Measurements from ENCODE around the gene CFAP100.

Gene CFAP100

DNA sequence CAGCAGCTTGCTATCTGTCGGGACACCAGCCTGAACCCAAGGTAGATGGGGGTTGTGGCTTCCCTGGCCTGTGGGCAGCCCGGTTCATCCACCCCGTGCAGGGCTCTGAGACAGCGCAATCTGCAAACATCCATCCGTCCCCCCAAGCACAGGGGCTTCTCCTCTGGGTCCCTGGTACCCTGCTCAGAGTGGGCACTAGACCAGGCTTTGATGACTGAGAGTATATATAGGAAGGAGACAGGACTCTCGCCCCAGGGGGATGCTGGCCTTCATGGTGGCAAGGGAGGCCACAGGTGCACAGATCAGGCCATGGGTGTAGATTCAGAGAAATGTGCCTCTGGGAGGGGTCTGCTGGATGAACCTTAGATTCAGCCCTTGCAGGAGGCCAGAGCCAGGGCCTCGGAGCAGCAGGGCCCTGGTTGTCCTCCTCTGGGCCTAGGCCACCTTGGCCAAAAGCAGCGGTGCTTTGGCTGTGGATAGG, 40.3 kb downstream of the CFAP100 start:
- no peak for DNase-seq (ENCODE audit: insufficient read length)
- no peak for FAIRE-seq

DNA sequence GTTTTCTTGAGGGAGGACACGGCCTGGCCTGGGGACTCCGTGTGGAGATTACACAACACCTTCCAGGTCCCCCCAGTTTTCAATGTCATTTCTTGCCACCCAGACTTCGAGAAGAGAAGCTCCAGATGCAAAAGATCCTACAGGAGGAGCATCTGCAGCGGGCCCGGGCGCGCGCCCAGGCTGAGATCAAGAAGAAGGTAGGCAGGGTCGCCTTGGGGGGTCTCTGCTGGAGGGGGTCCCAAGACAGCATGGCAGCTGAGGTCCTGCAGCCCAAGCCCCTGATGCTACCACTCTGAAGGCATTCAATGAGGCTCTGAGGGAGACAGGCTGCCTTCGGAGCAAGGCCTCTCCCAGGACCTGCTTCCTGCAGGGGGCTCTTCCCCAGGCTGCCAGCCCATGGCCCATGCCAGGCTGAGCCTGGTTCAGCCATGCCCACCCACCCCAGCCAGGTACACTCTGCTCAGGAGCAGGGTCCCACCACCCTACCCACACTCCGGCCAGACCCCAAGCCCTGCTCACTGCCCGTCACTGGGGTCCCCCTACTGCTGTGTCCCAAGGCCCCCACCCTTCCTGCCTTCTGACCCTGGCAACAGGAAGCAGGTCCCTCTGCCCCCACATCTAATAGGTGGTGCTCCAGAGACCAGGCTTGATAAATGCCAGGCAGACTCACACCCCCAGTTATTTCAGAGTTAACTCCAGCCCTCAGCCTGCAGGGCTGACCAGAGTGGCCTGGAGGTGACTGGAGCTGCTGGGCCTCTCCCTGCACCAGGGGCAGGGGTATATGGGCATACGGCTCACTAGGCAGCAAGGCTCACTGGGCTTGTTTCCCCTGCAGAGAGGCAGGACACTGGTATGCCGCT, 41.0 kb downstream of the CFAP100 start:
- FAIRE-seq (no peak), DNase-seq (ENCODE audit: insufficient read length) (no peak)
- TF ChIP-seq POLR2AphosphoS5 (IDR thresholded peaks at IDR 0.05; ENCODE audit: low read depth, low read length) (no peak), POLR2A (IDR thresholded peaks at IDR 0.05; ENCODE audit: low read depth, low read length) (no peak), TAF1 (IDR thresholded peaks at IDR 0.05; ENCODE audit: borderline replicate concordance, low read depth, low read length) (no peak)

More for the DNA sequence above, 40.3 kb downstream of the CFAP100 start:
- TF ChIP-seq TAF1 (IDR thresholded peaks at IDR 0.05; ENCODE audit: borderline replicate concordance, low read depth, low read length) (no peak), POLR2AphosphoS5 (IDR thresholded peaks at IDR 0.05; ENCODE audit: low read depth, low read length) (no peak), POLR2A (IDR thresholded peaks at IDR 0.05; ENCODE audit: low read depth, low read length) (no peak)

DNA sequence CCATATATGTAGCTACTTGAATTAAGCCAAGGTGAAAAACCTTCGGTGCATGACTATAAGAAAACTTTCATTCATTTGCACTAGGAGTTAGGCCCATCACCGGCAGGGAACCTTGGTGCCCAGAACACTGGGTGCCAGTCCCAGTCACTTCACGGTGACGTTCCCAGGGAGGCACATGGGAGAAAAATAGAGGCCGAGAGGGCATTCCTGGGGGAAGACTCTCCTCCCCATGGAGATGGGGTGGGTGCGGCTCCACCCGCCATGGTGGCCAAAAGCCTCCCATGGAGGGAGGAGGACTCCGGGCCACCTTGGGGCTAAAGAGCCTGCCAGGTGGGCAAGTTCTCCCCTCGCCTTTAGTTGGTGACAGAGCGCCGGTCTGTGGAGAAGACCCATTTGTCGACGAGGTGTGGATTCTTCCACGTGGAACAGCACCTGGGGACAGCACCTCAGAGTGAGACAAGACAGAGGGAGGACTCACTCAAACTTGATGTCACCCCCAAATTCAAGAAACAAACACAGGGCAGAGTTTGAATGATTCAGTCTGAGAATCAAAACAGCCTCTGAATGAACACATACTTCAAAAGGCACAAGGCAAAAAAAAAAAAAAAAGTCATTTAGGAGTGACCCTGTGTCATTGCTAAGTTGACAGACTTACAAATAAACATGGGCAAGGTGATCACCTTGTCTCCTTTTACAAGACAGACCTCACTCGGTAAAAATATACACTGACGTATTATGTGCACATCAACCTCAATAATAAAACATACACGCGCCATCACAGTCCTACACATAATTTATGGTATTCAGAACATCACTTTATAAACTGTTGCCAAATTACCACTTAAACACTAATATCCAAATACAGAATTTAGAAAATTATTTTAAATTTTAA, 42.4 kb downstream of the CFAP100 start:
- TF ChIP-seq TAF1 (IDR thresholded peaks at IDR 0.05; ENCODE audit: borderline replicate concordance, low read depth, low read length) (no peak), POLR2AphosphoS5 (IDR thresholded peaks at IDR 0.05; ENCODE audit: low read depth, low read length) (no peak), POLR2A (IDR thresholded peaks at IDR 0.05; ENCODE audit: low read depth, low read length) (no peak)
- DNase-seq (ENCODE audit: insufficient read length), result no peak
- FAIRE-seq, result no peak

GRCh38 chr3:126438186-126438585, 43.5 kb downstream of the CFAP100 start:
- no peak for DNase-seq (ENCODE audit: insufficient read length)
- no peak for FAIRE-seq
- TF ChIP-seq TAF1 (IDR thresholded peaks at IDR 0.05; ENCODE audit: borderline replicate concordance, low read depth, low read length), result no peak
- no peak for TF ChIP-seq POLR2A (IDR thresholded peaks at IDR 0.05; ENCODE audit: low read depth, low read length)
- TF ChIP-seq POLR2AphosphoS5 (IDR thresholded peaks at IDR 0.05; ENCODE audit: low read depth, low read length), result no peak

- TF ChIP-seq POLR2AphosphoS5 (IDR thresholded peaks at IDR 0.05; ENCODE audit: low read depth, low read length) (no peak), POLR2A (IDR thresholded peaks at IDR 0.05; ENCODE audit: low read depth, low read length) (no peak), TAF1 (IDR thresholded peaks at IDR 0.05; ENCODE audit: borderline replicate concordance, low read depth, low read length) (no peak)
- no peak for FAIRE-seq
- no peak for DNase-seq (ENCODE audit: insufficient read length)
These were observed 44.0 kb downstream of the CFAP100 start for GRCh38 chr3:126438746-126439145.

GRCh38 chr3:126439346-126439967, 44.7 kb downstream of the CFAP100 start:
- no peak for FAIRE-seq
- TF ChIP-seq POLR2A (IDR thresholded peaks at IDR 0.05; ENCODE audit: low read depth, low read length) (no peak), TAF1 (IDR thresholded peaks at IDR 0.05; ENCODE audit: borderline replicate concordance, low read depth, low read length) (no peak)
- DNase-seq (ENCODE audit: insufficient read length), result no peak

- no peak for FAIRE-seq
- TF ChIP-seq TAF1 (IDR thresholded peaks at IDR 0.05; ENCODE audit: borderline replicate concordance, low read depth, low read length) (no peak), POLR2AphosphoS5 (IDR thresholded peaks at IDR 0.05; ENCODE audit: low read depth, low read length) (no peak), POLR2A (IDR thresholded peaks at IDR 0.05; ENCODE audit: low read depth, low read length) (no peak)
- no peak for DNase-seq (ENCODE audit: insufficient read length)
These were observed 45.4 kb downstream of the CFAP100 start for GRCh38 chr3:126439968-126440708.

DNA sequence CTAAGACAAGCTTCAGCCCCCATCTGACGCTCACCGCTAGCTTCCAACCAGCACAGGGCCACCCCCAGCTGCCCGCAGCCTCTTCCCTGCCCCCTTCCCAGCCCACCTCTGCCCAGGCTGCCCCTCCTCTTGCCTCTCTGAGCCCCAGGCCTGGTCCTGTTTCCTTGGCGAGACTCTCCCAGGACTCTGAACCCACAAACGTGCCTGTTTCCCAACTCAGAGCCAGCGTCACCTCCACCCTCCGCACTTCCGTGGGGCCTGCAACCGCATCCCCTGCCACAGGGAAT, 45.9 kb downstream of the CFAP100 start:
- FAIRE-seq, result no peak
- no peak for DNase-seq (ENCODE audit: insufficient read length)
- TF ChIP-seq POLR2AphosphoS5 (IDR thresholded peaks at IDR 0.05; ENCODE audit: low read depth, low read length) (no peak), TAF1 (IDR thresholded peaks at IDR 0.05; ENCODE audit: borderline replicate concordance, low read depth, low read length) (no peak), POLR2A (IDR thresholded peaks at IDR 0.05; ENCODE audit: low read depth, low read length) (no peak)

- TF ChIP-seq TAF1 (IDR thresholded peaks at IDR 0.05; ENCODE audit: borderline replicate concordance, low read depth, low read length) (no peak), POLR2AphosphoS5 (IDR thresholded peaks at IDR 0.05; ENCODE audit: low read depth, low read length) (no peak), POLR2A (IDR thresholded peaks at IDR 0.05; ENCODE audit: low read depth, low read length) (no peak)
- FAIRE-seq, result no peak
- no peak for DNase-seq (ENCODE audit: insufficient read length)
These were observed 46.7 kb downstream of the CFAP100 start for GRCh38 chr3:126441256-126441880.

DNA sequence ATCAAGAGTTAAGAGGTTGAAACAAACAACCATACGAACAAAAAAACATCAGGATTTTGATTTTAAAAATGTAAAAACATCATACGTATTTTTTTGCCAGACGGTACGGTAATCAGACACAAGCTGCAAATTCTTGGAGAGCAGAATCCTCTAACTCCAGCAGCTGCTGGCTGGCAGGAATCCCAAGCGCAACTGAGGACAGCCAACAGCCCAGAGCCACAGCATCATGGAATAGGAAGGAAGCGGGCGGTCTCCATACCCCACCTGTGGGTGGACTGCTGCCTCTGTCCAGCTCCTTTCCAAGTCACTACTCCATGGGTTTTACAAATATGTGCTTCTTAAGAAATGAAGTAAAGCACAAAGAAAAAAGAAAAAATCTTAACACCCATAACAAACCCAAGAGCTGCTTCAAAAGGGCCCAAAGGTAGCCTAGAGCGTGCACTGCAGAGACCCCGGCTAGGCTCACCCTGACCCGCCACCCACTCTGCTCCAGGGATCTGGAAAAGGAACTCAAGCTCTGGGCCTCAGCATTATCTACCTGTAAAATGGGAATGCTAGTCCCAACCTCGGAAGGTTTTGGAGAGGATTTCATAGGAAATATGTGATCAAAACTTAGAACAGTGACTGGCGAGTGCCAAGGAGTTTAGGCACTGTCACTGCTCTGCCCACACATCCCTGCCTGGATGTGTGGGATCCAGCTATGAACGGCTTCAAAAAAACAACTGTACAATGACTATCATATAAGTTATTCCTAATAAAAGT, 47.6 kb downstream of the CFAP100 start:
- no peak for FAIRE-seq
- DNase-seq (ENCODE audit: insufficient read length), result no peak
- TF ChIP-seq POLR2AphosphoS5 (IDR thresholded peaks at IDR 0.05; ENCODE audit: low read depth, low read length) (no peak), TAF1 (IDR thresholded peaks at IDR 0.05; ENCODE audit: borderline replicate concordance, low read depth, low read length) (no peak), POLR2A (IDR thresholded peaks at IDR 0.05; ENCODE audit: low read depth, low read length) (no peak)

All from GM12892 (cell line).